Natural killer cell (primary cell): ENCODE measurements around the gene FCHO2. TPM values are rescaled to one million over a fixed set of nuclear protein-coding genes. Genes with fewer than 3 reads are reported as not detected.

Source experiments
- ATAC-seq, 3 donors: fragments of 150-1000 bp in 2 of 3; fragments of 200-7000 bp in 1 of 3; cut with Tn5 transposase; 1 replicate in 1 of 3; 2 replicates in 2 of 3; pipeline ENCODE4 v1.10.0; 2021; ENCODE audit warnings: mild to moderate bottlenecking in 2 of 3, moderate library complexity in 2 of 3
- DNase-seq, 2 donors: peaks; one replicate each; pipeline versions ENCODE4 v3.0.0 to v3.0.0-alpha.2; 2013 to 2021; ENCODE audit warnings: mixed read lengths in 1 of 2
- H3K27ac ChIP-seq: one replicate; pipeline ENCODE4 v1.5.1; 2013; ENCODE audit warnings: mild to moderate bottlenecking, low read length
- H3K27me3 ChIP-seq: one replicate; pipeline ENCODE4 v1.6.1; 2013; ENCODE audit warnings: low read length; ENCODE audit not compliant: control insufficient read depth, insufficient read depth
- H3K36me3 ChIP-seq: one replicate; pipeline ENCODE4 v1.6.1; 2013; ENCODE audit warnings: low read length; ENCODE audit not compliant: control insufficient read depth, insufficient read depth
- H3K4me1 ChIP-seq: one replicate; pipeline ENCODE4 v1.6.1; 2013; ENCODE audit warnings: low read length; ENCODE audit not compliant: control insufficient read depth, insufficient read depth
- H3K4me3 ChIP-seq: one replicate; pipeline ENCODE4 v1.5.1; 2013; ENCODE audit warnings: low read length
- H3K9me3 ChIP-seq: one replicate; pipeline ENCODE4 v1.6.1; 2013; ENCODE audit warnings: low read length; ENCODE audit not compliant: control insufficient read depth, insufficient read depth
- H3K27ac Mint-ChIP-seq, 2 donors: one replicate each; pipeline ENCODE4 v1.8.0; 2022; ENCODE audit warnings: mild to moderate bottlenecking in 2 of 2, mixed read lengths in 2 of 2, moderate library complexity in 1 of 2
- H3K27me3 Mint-ChIP-seq, 2 donors: one replicate each; pipeline ENCODE4 v1.8.0; 2022; ENCODE audit warnings: low read depth in 2 of 2, mixed read lengths in 2 of 2
- H3K36me3 Mint-ChIP-seq: one replicate; pipeline ENCODE4 v1.8.0; 2022; ENCODE audit warnings: mixed read lengths
- H3K4me1 Mint-ChIP-seq, 2 donors: one replicate each; pipeline ENCODE4 v1.8.0; 2022; ENCODE audit warnings: mixed read lengths in 2 of 2
- H3K4me3 Mint-ChIP-seq: one replicate; pipeline ENCODE4 v1.8.0; 2022; ENCODE audit warnings: mild to moderate bottlenecking, moderate library complexity, mixed read lengths
- H3K9me3 Mint-ChIP-seq, 2 donors: one replicate each; pipeline ENCODE4 v1.8.0; 2022; ENCODE audit warnings: mixed read lengths in 2 of 2
- WGBS: methylation state at CpG from one replicate; pipeline ENCODE4 v1.1.7; 2013; ENCODE audit warnings: missing lambda C conversion rate; ENCODE audit not compliant: insufficient coverage; 5-methylcytosine and 5-hydroxymethylcytosine counted together
- intact Hi-C: fragments of 100-400 bp; cut with micrococcal nuclease; formaldehyde crosslinking; loops from one replicate; pipeline ENCODE4 v1.14.2; 2022
- total RNA-seq, 4 donors: library from RNA; stranded (reverse); fragments of 120-200 nt in 1 of 4; gene quantifications; one replicate each; pipeline versions ENCODE4 v1.2.3 to v1.2.4, GENCODE V29; 2013 to 2022
- TF ChIP-seq, protein P1 (sequence below): fragments of 200-600 bp; IDR thresholded peaks from one replicate; pipeline ENCODE4 v1.8.0; 2022; ENCODE audit warnings: antibody characterized with exemption

FCHO2 gene
- total RNA-seq, 3 donors from 2014 or later (not counting 1 experiment from before 2014, with no cell fraction given) = 18.5 to 23.4 (median 22.7) TPM

- no peaks in the 10 kb centered on the region for H3K9me3 Mint-ChIP-seq
- Histone ChIP-seq H3K9me3 (no peaks in the 10 kb centered on the region), H3K4me1 (no peaks in the 10 kb centered on the region), H3K27me3 (no peaks in the 10 kb centered on the region), H3K27ac (no peak overlapping the region), H3K36me3 (peaks cover 1% of the 10 kb centered on the region), H3K4me3 (no peak overlapping the region)
- H3K4me1 Mint-ChIP-seq = no peaks in the 10 kb centered on the region
- H3K27ac Mint-ChIP-seq = no peak overlapping the region
- intact Hi-C loops = no loop called here
- no peak for DNase-seq
- TF ChIP-seq, protein P1, sequence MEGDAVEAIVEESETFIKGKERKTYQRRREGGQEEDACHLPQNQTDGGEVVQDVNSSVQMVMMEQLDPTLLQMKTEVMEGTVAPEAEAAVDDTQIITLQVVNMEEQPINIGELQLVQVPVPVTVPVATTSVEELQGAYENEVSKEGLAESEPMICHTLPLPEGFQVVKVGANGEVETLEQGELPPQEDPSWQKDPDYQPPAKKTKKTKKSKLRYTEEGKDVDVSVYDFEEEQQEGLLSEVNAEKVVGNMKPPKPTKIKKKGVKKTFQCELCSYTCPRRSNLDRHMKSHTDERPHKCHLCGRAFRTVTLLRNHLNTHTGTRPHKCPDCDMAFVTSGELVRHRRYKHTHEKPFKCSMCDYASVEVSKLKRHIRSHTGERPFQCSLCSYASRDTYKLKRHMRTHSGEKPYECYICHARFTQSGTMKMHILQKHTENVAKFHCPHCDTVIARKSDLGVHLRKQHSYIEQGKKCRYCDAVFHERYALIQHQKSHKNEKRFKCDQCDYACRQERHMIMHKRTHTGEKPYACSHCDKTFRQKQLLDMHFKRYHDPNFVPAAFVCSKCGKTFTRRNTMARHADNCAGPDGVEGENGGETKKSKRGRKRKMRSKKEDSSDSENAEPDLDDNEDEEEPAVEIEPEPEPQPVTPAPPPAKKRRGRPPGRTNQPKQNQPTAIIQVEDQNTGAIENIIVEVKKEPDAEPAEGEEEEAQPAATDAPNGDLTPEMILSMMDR = no peak
- 95% methylated on average over 1 of the region's 1 CpG for WGBS
- H3K4me3 Mint-ChIP-seq = no peak overlapping the region
- no peaks in the 10 kb centered on the region for H3K27me3 Mint-ChIP-seq
- ATAC-seq = no peak
- H3K36me3 Mint-ChIP-seq = no peaks in the 10 kb centered on the region
Measured at GRCh38 chr5:72917371-72917776, 38.5 kb upstream of the FCHO2 start.

GRCh38 chr5:72920690-72921502, 34.9 kb upstream of the FCHO2 start:
- intact Hi-C loops = loop anchor here (10.0 kb wide), 1 partner anchor 524 kb away; the partner anchor contains the start of gene FOXD1
- Histone ChIP-seq H3K27ac (no peak overlapping the region), H3K4me1 (no peaks in the 10 kb centered on the region), H3K9me3 (no peaks in the 10 kb centered on the region), H3K4me3 (no peak overlapping the region), H3K27me3 (no peaks in the 10 kb centered on the region), H3K36me3 (no peaks in the 10 kb centered on the region)
- DNase-seq (peak in 1 of 2 donors; percentile 8), ATAC-seq (no peak)
- Mint-ChIP-seq H3K36me3 (no peaks in the 10 kb centered on the region), H3K4me1 (no peaks in the 10 kb centered on the region), H3K9me3 (no peaks in the 10 kb centered on the region), H3K27me3 (no peaks in the 10 kb centered on the region), H3K4me3 (no peak overlapping the region), H3K27ac (no peak overlapping the region)
- TF ChIP-seq, protein P1 = no peak
- 49% methylated on average over 3 of the region's 4 CpGs for WGBS

DNA sequence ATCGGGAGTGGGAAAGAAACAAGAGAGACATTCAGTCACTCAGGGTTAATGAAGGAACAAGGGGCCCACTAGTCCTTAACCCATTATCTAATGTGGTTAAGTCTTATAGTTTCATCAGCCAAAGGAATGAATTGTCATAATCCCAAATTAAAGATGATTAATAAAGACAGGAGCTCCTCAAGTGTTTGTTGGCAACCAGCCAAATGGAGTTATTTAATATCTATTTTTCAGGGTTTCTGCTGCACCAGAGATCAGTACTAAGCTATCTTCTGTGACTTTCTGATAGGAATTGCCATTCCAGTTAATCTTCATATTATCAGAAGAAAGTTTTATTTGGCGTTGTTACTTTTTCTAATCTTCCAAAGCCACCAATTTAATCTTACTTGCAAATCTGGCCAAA, 34.0 kb upstream of the FCHO2 start:
- H3K27me3 ChIP-seq = no peaks in the 10 kb centered on the region
- H3K27ac ChIP-seq = no peak overlapping the region
- H3K4me3 ChIP-seq = no peak overlapping the region
- Mint-ChIP-seq H3K4me3 (no peak overlapping the region), H3K4me1 (no peaks in the 10 kb centered on the region), H3K27ac (no peak overlapping the region), H3K27me3 (no peaks in the 10 kb centered on the region), H3K36me3 (no peaks in the 10 kb centered on the region), H3K9me3 (no peaks in the 10 kb centered on the region)
- intact Hi-C loops = loop anchor here (10.0 kb wide), 1 partner anchor 523 kb away; the partner anchor contains the start of gene FOXD1
- TF ChIP-seq, protein P1 = no peak
- H3K4me1 ChIP-seq = no peaks in the 10 kb centered on the region
- H3K9me3 ChIP-seq = no peaks in the 10 kb centered on the region
- no peaks in the 10 kb centered on the region for H3K36me3 ChIP-seq
- ATAC-seq = no peak
- 90% methylated on average over 2 of the region's 2 CpGs for WGBS
- DNase-seq = no peak
